TTC549 (cell line): ENCODE measurements around the gene CLPSL2.
A peak's percentile ranks its signal among the peaks of the same experiment; 100 is the strongest.
"Not testable (repeated sequence)": the region's sequence is repeated elsewhere in the genome, so short reads cannot be mapped to it uniquely, and the experiment has no call there.

Experiments
- FAIRE-seq: peaks from 2 replicates; lab custom pipeline; 2012; peaks lifted over from hg19 to GRCh38; lab: Jason Lieb, UNC

CLPSL2 gene

DNA sequence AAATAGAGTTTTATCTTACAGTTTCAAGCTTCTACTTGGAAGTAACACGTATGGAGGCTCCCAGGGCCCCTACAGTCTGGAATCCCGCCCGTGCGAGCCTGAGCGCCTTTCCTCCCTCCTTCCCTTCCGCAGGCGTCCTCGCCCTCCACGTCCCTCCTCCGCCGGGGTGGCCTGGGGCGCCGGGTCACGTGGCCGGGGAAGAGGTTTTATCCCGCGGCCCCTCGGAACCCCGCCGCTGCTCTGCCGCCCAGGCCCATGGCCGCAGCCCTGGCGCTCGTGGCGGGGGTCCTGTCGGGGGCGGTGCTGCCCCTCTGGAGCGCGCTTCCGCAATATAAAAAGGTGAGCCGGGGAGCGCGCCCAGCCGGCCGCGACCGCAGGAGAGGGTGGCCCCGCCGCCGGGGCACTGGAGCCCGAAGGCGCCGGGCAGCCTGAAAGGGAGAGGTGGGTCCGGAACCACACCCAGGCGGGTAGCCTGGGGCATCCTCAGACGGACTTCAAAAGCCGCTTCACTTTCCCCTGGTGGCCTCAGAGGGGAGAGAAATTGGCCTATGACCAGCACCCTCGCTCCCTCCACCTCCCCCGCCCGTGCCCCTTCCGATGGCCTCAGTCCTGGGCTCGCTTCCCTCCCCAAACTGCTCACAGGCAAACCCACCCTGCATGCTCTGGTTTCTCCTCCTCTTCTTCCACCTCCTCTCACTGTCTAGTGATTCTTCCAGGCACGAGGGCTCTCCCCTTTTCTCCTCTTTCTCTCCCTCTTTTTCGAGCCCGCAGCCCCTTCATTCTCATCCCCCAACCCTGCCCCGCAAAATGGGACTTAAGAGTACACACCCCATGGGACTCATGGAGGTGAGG is at the start of gene CLPSL2:
Gene CLPSL2, plus strand, starts transcription at position 235 of the 852 bp plus-strand sequence. Its CDS starts 21 bp downstream, at position 256.
- no peak for FAIRE-seq

- FAIRE-seq, result no peak
These were observed 49.0 kb upstream of the CLPSL2 start for GRCh38 chr6:35727231-35727934.

DNA sequence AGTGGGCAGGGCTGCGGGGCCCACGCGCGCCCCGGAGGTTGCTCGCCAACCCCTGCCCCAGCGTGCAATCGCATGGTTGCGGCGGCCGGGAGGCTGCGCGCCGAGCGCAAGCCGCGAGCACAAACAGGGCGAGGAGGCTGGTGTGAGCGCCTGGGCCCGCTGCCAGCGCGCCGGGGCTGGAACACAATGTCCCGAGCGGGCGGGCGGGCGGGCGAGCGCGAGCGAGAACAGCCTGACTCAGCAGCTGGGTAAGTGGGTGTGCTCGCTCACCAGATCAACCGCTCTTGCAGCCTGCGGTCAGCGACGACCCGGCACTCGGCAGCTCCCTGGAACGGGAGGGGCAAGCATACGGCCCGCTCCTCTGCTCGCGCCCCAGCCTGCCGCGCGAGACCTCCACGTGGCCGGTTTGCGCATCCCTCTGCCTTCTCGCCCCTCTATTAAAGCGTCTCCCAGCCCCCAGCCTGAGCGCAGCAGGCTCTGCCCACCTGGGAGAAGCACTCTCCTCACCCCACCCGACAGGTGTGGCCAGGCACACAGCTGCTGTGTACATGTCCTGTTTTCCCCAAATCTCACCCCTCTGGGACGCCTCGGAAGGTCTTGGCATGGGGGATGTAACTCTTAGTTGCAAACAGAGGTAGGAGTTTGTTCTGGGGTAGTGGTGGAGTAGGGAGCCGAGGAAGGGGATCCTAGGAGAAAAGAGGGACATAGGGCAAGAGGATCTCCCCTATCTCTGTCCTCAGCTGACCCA is 48.3 kb upstream of the CLPSL2 start:
- FAIRE-seq, result no peak

DNA sequence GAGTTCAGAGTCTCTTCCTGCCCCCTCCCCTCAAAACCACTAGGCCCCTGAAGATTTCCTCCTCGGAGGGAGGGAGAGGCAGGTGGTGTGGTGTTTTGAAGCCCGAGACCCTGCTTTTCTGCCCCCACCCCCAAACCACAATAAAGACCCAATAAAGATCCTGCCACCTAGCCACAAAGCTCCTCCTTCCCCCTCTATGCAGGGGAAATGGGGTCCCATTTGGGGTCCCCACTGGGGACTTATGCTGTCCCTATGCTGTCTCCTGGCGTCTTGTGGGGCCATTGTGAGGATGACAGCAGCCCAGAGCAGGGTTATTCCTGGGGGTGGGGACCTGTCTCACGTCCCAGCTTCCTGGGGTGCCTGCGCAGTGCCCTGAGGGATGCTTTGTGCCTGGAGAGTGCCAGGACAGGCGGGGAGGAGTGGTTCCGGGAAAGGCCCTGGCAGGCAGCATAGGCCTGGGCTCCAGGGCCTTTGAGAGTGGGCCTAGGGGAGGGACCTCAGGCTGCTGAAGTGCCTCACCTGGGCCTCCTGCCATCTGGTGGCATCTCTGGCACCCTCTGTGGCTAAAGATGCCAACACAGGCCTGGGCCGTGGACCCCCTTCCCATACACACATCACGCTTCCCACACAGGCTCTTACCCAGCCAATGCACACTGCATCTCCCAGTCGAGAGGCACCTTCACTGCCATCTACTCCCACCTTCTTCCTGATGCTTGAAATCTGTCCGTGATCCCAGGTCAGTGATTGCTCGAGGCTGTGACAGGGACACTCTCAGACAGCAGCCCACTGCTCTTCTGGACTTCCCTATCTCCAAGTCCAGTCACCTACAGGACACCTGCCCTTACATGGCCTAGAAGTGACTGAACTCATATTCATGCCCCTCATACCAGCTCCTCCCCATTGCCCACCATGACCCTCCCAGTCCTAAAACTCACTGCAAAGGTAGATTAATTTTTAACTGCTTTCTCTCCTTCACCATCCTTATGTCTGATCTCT is 47.4 kb upstream of the CLPSL2 start:
- no peak for FAIRE-seq

DNA sequence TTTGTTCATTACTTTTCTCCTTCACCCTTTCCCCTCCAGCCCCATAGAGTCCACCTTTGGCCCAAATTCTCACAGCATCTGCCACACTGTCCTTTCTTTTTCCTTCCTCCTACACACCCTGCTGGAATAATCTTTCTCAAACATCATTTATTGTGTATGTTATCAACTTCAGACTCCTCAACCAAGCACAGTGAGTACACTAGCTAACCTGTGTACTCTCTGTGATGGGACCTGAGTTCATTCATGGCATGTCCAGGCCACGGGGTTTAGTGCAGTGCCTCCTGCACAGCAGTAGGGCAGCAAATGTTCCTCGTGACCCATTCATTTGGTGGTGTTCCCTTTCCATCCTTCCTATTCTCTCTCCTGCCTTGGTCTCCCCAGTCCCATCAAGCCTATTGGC is 46.7 kb upstream of the CLPSL2 start:
- no peak for FAIRE-seq

GRCh38 chr6:35730745-35731413 is 45.5 kb upstream of the CLPSL2 start:
- FAIRE-seq, result no peak

GRCh38 chr6:35731414-35731735 is 45.0 kb upstream of the CLPSL2 start:
- FAIRE-seq, result no peak

GRCh38 chr6:35731736-35732532 is 44.5 kb upstream of the CLPSL2 start:
- FAIRE-seq, result no peak

DNA sequence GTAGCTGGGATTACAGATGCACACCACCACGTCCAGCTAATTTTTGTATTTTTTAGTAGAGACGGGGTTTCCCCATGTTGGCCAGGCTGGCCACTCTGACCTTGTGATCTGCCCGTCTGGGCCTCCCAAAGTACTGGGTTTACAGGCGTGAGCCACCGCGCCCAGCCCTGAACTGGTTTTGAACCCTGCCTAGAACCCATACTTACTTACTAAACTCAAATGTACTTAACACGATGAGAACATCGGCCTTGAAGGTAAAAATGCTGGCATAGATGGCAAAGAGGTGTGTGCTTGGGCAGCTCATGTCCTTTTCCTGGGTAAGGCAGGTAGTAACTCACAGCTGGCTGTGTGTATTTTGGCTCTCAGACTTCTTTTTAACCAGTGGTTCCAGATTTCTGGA is 42.8 kb upstream of the CLPSL2 start:
- no peak for FAIRE-seq

DNA sequence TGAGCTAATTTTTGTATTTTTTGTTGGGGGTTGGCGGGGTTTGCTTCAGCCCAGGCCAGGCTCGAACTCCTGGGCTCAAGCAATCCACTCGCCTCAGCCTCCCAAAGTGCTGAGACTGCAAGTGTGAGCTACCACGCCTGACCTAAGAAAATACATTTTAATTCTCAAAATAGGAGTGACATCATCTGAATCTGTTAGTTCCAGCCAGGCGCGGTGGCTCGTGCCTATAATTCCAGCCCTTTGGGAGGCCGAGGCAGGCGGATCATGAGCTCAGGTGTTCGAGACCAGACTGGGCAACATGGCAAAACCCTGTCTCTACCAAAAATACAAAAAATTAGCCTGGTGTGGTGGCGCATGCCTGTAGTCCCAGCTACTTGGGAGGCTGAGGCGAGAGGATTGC is 42.1 kb upstream of the CLPSL2 start:
- not testable (repeated sequence) for FAIRE-seq

DNA sequence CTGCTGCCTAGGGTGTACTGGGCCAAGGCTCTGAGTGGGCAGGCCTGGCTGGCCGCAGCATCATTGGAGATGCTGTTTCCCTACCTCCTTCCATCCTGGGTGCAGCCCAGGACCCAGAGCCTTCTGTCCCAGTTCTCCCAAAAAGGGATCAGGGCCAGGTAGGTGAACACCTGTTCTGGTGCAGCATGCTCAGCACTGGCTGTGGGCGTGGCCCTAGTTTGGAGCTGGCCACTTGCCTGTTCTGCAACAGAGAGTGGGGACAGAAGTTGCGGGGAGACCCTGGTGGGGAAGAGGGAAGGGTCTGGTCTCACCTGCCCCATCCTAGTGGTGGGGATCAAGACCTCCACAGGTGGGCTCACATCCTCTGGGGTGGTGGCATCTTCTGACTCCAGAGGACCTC is 40.9 kb upstream of the CLPSL2 start:
- no peak for FAIRE-seq

DNA sequence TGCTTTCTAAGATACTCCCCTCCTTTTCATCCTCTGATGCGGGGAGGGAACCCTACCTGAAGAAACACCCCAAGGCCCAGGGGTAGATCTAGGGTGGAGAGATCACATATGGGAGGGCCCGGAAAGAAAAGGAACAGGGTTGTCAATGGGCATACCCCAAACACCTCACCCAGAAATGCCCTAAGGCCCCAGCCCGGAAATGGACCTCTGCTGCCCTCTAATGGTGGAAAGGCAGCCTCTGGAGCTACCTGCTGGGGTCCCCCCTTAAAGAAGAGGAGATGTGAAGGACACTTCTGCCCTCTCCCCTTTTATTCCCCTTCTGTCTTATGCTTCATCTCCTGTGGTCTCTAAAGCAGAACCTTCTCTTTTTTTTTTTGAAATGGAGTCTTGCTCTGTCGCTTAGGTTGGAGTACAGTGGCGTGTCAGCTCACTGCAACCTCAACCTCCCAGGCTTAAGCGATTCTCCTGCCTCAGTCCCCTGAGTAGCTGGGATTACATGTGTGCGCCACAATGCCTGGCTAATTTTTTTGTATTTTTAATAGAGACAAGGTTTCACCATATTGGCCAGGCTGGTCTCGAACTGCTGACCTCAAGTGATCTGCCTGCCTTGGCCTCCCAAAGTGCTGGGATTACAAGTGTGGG is 40.0 kb upstream of the CLPSL2 start:
- no peak for FAIRE-seq

DNA sequence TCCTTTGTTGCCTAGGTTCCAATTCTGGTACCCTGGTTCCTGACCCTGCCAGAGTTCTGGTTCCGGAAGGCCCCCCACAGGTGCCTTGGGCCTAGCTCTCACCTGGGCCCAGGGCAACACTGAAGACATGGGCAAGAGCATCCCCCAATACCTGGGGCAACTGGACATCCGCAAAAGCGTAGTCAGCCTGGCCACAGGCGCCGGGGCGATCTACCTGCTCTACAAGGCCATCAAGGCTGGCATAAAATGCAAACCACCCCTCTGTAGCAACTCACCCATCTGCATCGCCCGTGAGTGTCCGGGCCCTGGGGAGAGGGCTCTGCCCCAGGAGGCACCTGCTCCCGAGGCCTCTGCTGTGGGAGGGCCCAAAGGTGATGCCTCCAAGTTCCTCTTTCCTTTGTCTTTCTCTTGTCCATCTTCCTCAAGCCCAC is 39.4 kb upstream of the CLPSL2 start, which contains the start of gene ARMC12:
Gene ARMC12, plus strand, starts transcription at position 51 of the 431 bp plus-strand sequence. Its CDS starts 77 bp downstream, at position 128.
- FAIRE-seq, result no peak

DNA sequence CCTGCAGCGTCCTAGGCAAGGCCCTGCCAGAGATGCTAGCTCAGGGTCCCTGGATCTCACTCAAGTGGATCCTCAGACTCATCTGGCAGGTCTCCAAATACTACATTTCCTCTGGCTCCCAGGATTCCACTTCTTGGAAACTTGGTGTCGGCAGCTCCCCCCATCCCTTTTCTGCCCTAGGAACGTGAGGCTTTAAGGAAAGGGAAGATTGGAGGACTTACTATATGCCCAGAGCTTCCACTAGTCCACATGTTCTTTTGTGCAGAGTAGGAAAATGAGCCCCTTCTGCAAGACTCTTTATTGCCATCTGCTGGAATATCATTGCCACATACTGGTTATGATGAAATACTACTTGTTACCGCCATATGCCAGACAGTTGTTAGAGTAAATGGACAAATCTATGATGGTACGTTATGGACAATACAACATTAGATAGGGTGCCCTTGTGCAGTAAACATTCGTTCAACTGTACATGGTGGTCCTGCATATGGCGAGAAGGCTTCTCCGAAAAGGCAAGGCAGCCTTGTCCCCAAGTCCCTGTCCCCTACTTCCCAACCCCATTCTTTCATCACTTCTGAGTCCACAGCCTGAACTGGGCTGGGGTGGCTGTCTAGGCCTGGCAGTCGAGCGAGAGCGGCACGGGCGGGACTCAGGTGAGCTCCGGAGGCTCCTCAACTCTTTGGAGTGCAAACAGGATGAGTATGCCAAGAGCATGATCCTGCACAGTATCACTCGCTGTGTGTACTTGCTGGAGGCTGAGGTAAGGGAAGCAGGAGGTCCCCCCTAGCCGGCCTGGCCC is 38.8 kb upstream of the CLPSL2 start:
- peak; percentile 78 for FAIRE-seq

GRCh38 chr6:35739645-35740524 is 36.5 kb upstream of the CLPSL2 start:
- no peak for FAIRE-seq

GRCh38 chr6:35742842-35743241 is 33.6 kb upstream of the CLPSL2 start:
- no peak for FAIRE-seq

DNA sequence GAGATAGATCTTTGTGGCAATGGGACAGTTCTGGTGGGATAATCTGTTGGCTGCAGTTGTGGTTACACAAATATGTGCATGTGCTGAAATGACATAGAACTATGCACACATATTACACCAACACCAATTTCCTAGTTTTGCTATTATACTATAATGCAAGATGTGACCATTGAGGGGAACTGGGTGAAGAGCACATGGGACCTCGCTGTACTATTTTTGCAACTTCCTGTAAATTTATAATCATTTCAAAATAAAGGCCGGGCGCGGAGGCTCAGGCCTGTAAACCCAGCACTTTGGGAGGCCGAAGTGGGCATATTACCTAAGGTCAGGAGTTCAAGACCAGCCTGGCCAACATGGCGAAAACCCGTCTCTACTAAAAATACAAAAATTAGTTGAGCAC is 30.9 kb upstream of the CLPSL2 start:
- FAIRE-seq, result no peak

DNA sequence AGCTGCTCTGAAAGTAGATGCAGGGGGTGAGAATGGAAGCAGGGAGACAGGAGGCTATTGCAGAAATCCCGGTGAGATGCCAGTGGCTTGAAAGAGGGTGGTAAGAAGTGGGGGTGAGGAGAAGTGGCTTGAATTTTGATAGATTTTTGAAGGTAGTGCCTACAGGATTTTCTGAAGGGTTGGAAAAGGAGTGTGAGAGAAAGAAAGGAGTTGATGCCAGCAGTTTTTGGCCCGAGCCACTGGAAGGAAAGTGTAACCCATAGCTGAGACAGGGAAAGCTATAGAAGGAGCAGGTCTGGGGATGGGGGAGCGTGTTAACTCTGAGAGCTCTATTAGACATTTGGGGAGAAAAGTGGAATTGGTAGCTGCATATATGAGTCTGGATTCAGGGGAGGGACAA is 29.9 kb upstream of the CLPSL2 start:
- FAIRE-seq, result no peak
